HFFc6 (cell line): ENCODE data around the gene DGKQ. TPM values are rescaled to one million over a fixed set of nuclear protein-coding genes. Genes with fewer than 3 reads are reported as not detected.
A peak's percentile ranks its signal among the peaks of the same experiment; 100 is the strongest.
"Not testable (repeated sequence)": the region's sequence is repeated elsewhere in the genome, so short reads cannot be mapped to it uniquely, and the experiment has no call there.

Experiments used
- DNase-seq: peaks from one replicate; pipeline ENCODE4 v3.0.0-alpha.2; 2018
- H3K27ac Mint-ChIP-seq: 2 replicates; pipeline ENCODE4 v1.8.0; 2020; ENCODE audit warnings: mild to moderate bottlenecking, mixed read lengths
- H3K27me3 Mint-ChIP-seq: 2 replicates; pipeline ENCODE4 v1.8.0; 2021; ENCODE audit warnings: mild to moderate bottlenecking, moderate library complexity, mixed read lengths; ENCODE audit not compliant: insufficient read depth
- H3K36me3 Mint-ChIP-seq: 2 replicates; pipeline ENCODE4 v1.8.0; 2021; ENCODE audit warnings: low read depth, mixed read lengths
- H3K4me1 Mint-ChIP-seq: 2 replicates; pipeline ENCODE4 v1.8.0; 2020; ENCODE audit warnings: low read depth, mixed read lengths
- H3K4me3 Mint-ChIP-seq: 2 replicates; pipeline ENCODE4 v1.8.0; 2020; ENCODE audit warnings: mild to moderate bottlenecking, moderate library complexity, mixed read lengths
- H3K9me3 Mint-ChIP-seq: 2 replicates; pipeline ENCODE4 v1.8.0; 2020; ENCODE audit warnings: mild to moderate bottlenecking, mixed read lengths
- CTCF ChIP-seq: fragments of 200-600 bp; sonication (generic); IDR thresholded peaks from 2 replicates; pipeline ENCODE4 v1.5.0; 2021; ENCODE audit warnings: antibody characterized with exemption, mild to moderate bottlenecking
- total RNA-seq, 6 experiments: library from RNA; stranded (reverse); fragmentation: NEBNext Ultra II Directional; extraction: Animal tissue kit (Norgen Biotek cat#: 25700); gene quantifications; 2 replicates in 1 of 6; 3 replicates in 5 of 6; pipeline ENCODE4 v1.2.3, GENCODE V29; 2021

The DGKQ gene
- total RNA-seq, 6 experiments from 2014 or later = 11.3 to 14.9 (median 13.1) TPM

- no peak for TF ChIP-seq CTCF
- Mint-ChIP-seq H3K27me3 (no peaks in the 10 kb centered on the region; the same call in 1 of the 2 replicates), H3K4me1 (peaks cover 22% of the 10 kb centered on the region), H3K36me3 (0 out of 2 replicates have a peak, but pooled peaks cover 3% of the 10 kb centered on the region), H3K9me3 (no peaks in the 10 kb centered on the region), H3K27ac (peak within 1 kb of the TSS; percentile 90), H3K4me3 (peak within 1 kb of the TSS; percentile 99)
- DNase-seq = peak; percentile 91
These were observed 41.2 kb downstream of the DGKQ start, which contains the start of the genes GAK and TMEM175 for GRCh38 chr4:931960-932712. Gene GAK, minus strand, starts transcription at chr4:932316. Its CDS starts 129 bp downstream, at chr4:932187. Gene TMEM175, plus strand, starts transcription at chr4:932460. Its CDS starts 15,280 bp downstream, at chr4:947740.

DNA sequence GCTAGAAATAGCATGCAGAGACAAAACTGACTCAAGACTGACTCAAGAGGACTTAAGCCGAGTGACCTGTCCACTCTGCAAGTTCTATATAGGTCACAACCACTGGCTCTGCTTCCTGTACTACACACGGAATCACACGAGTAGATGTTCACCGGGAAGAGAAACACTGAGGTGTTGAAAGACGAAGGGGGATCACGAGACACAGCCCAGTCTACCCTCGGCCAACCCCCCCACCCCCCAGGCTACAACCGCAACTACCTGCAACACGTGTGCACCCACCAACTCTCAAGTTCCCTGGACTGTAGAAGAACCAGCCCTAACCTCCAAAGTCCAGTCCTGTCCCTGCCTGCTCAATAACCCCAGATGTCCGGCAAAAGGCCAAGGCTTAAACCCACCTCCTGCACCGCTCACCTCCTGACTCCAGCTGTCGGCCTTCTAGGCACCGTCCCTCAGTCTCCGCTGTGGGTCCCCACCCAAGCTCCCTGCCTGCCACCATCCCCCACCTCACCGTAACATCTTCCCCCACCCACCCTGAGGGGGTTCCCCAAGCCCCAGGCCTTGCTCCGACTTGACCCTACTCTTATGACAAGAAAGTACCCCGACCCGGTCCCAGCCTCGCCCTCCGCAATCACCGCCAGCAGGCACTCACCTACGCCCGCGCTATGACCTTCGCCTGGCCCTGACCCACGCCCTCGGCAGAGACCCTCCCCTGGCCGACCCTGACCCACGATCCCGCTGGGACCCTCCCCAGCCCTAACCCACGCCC, 42.0 kb downstream of the DGKQ start:
- no peak for TF ChIP-seq CTCF
- DNase-seq = peak; percentile 82
- Mint-ChIP-seq H3K4me1 (peaks cover 23% of the 10 kb centered on the region), H3K36me3 (0 out of 2 replicates have a peak, but pooled peaks cover 3% of the 10 kb centered on the region), H3K4me3 (peak overlapping the region; percentile 99), H3K9me3 (no peaks in the 10 kb centered on the region), H3K27me3 (no peaks in the 10 kb centered on the region; the same call in 1 of the 2 replicates), H3K27ac (peak overlapping the region; percentile 90)

- H3K27ac Mint-ChIP-seq = peak overlapping the region; percentile 90
- no peaks in the 10 kb centered on the region; the same call in 1 of the 2 replicates for H3K27me3 Mint-ChIP-seq
- no peak for DNase-seq
- TF ChIP-seq CTCF = no peak
- H3K4me1 Mint-ChIP-seq = peaks cover 27% of the 10 kb centered on the region
- H3K9me3 Mint-ChIP-seq = no peaks in the 10 kb centered on the region
- 0 out of 2 replicates have a peak, but pooled peaks cover 3% of the 10 kb centered on the region for H3K36me3 Mint-ChIP-seq
- peak overlapping the region; percentile 99 for H3K4me3 Mint-ChIP-seq
These were observed 42.6 kb downstream of the DGKQ start for GRCh38 chr4:930827-931193.

DNA sequence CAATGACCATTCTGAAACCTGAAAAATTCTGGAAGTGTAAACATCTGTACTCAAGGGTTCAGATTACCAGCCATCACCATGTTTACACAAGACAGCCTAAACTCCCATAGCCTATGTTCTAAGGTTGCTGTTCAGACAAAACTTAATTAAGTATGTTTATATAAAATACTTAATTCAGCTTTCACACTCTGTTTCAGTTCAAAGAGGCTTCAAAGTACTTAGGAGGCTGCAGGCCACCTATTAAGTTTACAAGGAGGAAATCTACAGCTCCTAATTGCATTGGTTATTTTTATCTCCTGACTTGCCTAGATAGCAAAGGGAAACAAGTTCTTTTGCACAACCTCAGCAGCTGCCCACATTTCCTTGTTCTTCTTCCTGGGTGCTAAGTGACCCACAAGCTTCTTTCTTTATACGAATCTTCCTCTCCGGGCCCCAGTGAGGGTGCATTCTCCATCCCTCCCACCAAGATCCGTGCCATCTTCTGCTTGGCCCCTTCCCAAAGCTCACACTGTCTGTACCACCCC, 43.3 kb downstream of the DGKQ start:
- H3K27ac Mint-ChIP-seq = peak overlapping the region; percentile 90
- H3K27me3 Mint-ChIP-seq = no peaks in the 10 kb centered on the region; the same call in 1 of the 2 replicates
- H3K9me3 Mint-ChIP-seq = no peaks in the 10 kb centered on the region
- no peak for DNase-seq
- H3K4me3 Mint-ChIP-seq = peak overlapping the region; percentile 99
- TF ChIP-seq CTCF = no peak
- 0 out of 2 replicates have a peak, but pooled peaks cover 3% of the 10 kb centered on the region for H3K36me3 Mint-ChIP-seq
- peaks cover 33% of the 10 kb centered on the region for H3K4me1 Mint-ChIP-seq

GRCh38 chr4:929096-929765, 44.1 kb downstream of the DGKQ start:
- no peak overlapping the region for H3K4me3 Mint-ChIP-seq
- no peak for DNase-seq
- H3K36me3 Mint-ChIP-seq = 0 out of 2 replicates have a peak, but pooled peaks cover 3% of the 10 kb centered on the region
- H3K27me3 Mint-ChIP-seq = no peaks in the 10 kb centered on the region; the same call in 1 of the 2 replicates
- peaks cover 41% of the 10 kb centered on the region for H3K4me1 Mint-ChIP-seq
- no peak for TF ChIP-seq CTCF
- peak overlapping the region; percentile 54; the same call in 1 of the 2 replicates for H3K27ac Mint-ChIP-seq
- no peaks in the 10 kb centered on the region for H3K9me3 Mint-ChIP-seq

DNA sequence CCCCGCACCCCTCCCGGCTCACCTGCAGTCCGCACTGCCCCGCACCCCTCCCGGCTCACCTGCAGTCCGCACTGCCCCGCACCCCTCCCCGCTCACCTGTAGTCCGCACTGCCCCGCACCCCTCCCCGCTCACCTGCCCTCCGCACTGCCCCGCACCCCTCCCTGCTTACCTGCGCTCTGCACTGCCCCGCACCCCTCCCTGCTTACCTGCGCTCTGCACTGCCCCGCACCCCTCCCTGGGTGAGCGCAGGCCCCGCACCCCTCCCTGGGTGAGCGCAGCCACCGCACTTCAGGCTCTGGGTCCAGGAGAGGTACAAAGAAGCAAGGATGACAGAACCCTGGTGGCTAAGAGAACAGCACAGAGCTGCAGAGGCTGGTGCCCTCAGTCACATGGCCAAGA, 45.8 kb downstream of the DGKQ start:
- not testable (repeated sequence) for H3K4me3 Mint-ChIP-seq, H3K36me3 Mint-ChIP-seq, H3K9me3 Mint-ChIP-seq, H3K27ac Mint-ChIP-seq, DNase-seq, H3K27me3 Mint-ChIP-seq
- H3K4me1 Mint-ChIP-seq = peaks cover 44% of the 10 kb centered on the region
